NCI-H1048 (cell line): Measurements from ENCODE around the gene LTF.
"Not testable (repeated sequence)": the region's sequence is repeated elsewhere in the genome, so short reads cannot be mapped to it uniquely, and the experiment has no call there.

Experiments
- DNase-seq: peaks from one replicate; lab custom pipeline; 2025; lab: John Stamatoyannopoulos, UW

LTF gene

GRCh38 chr3:46393554-46394434, 70.9 kb downstream of the LTF start:
- DNase-seq: no peak

GRCh38 chr3:46393011-46393410, 71.7 kb downstream of the LTF start:
- DNase-seq: no peak

GRCh38 chr3:46391526-46391925, 73.2 kb downstream of the LTF start:
- DNase-seq: not testable (repeated sequence)

- no peak for DNase-seq
Measured at GRCh38 chr3:46389306-46389705, 75.4 kb downstream of the LTF start.

- not testable (repeated sequence) for DNase-seq
Measured at GRCh38 chr3:46388847-46389246, 75.9 kb downstream of the LTF start.

GRCh38 chr3:46386205-46386604, 78.5 kb downstream of the LTF start:
- no peak for DNase-seq
